ENCODE measurements around the gene COL27A1. TPM values are rescaled to one million over a fixed set of nuclear protein-coding genes. Genes with fewer than 3 reads are reported as not detected.

COL27A1 gene
- total and polyA plus RNA-seq, 9 of the 15 experiments (the other 6 are each of a cell fraction or from before 2014, with no cell fraction given): 0.07 TPM; not detected in 8

- WGBS (ENCODE audit: insufficient coverage, low coverage, missing lambda C conversion rate): 2% methylated on average over 23 of the region's 31 CpGs
- TF ChIP-seq POLR3G (IDR thresholded peaks at IDR 0.05; ENCODE audit: extremely low read depth, insufficient read length, insufficient replicate concordance) (no peak), PRMT5 (CRISPR knock-in tag; IDR thresholded peaks at IDR 0.05) (no peak), PTBP1 (IDR thresholded peaks at IDR 0.05; ENCODE audit: low read depth, low read length) (no peak), MXI1 (IDR thresholded peaks at IDR 0.05; ENCODE audit: low read depth, low read length) (no peak), SIRT6 (IDR thresholded peaks at IDR 0.05; ENCODE audit: low read depth, low read length) (no peak), HMGXB4 (CRISPR knock-in tag; IDR thresholded peaks at IDR 0.05) (no peak), ELF1 (tag; IDR thresholded peaks at IDR 0.05) (no peak), MED1 (CRISPR knock-in tag; IDR thresholded peaks at IDR 0.05; ENCODE audit: borderline replicate concordance) (no peak), ZNF707 (CRISPR knock-in tag; conservative IDR thresholded peaks at IDR 0.05) (no peak)
- H3K27ac ChIP-seq (ENCODE audit: extremely low read depth, low read depth, low read length): no peak overlapping the region
- H3K4me1 ChIP-seq (replicated peaks in 1 of 2; ENCODE audit: control insufficient read depth in 2 of 2, insufficient read depth in 2 of 2, low read length in 2 of 2): no peaks in the 10 kb centered on the region
- no peak overlapping the region for H3K9ac ChIP-seq (ENCODE audit: insufficient read depth in 1 of 2, low read depth in 2 of 2, low read length in 2 of 2)
- no peak overlapping the region for H3K4me2 ChIP-seq (ENCODE audit: insufficient read depth, low read length)
- DNase-seq (ENCODE audit: extremely low read depth in 1 of 4, low spot score in 3 of 4): no peak
- no TSS peak for BruUV-seq (replicated peaks)
- H3K9me3 ChIP-seq (replicated peaks; ENCODE audit: control insufficient read depth, insufficient read depth, low read depth, low read length): no peaks in the 10 kb centered on the region
- H3K36me3 ChIP-seq (ENCODE audit: control insufficient read depth, insufficient read depth, low read length): no peaks in the 10 kb centered on the region
- H3K9me1 ChIP-seq (ENCODE audit: control insufficient read depth, insufficient read depth, low read length): no peaks in the 10 kb centered on the region
- H2AFZ ChIP-seq (ENCODE audit: low read depth, low read length): no peak overlapping the region
- POLR2A ChIA-PET: no interaction called here
- no peak for FAIRE-seq
- peaks cover 4 to 52% of the 10 kb centered on the region in 2 experiments; a peak in 3 of 5 replicates for H3K27me3 ChIP-seq (ENCODE audit: control insufficient read depth in 2 of 2, insufficient read depth in 2 of 2, low read length in 2 of 2)
- CTCF ChIA-PET (ENCODE audit: low intra/inter-chr PET ratio): no interaction called here
- ATAC-seq: no peak
- no peak overlapping the region for H3K4me3 ChIP-seq
- H3K79me2 ChIP-seq (ENCODE audit: control insufficient read depth, insufficient read depth, low read length): no peaks in the 10 kb centered on the region
- in situ Hi-C loops (cut with MboI) (no loop called here), intact Hi-C loops (cut with micrococcal nuclease) (no loop called here)
- peaks cover 3% of the 10 kb centered on the region for H4K20me1 ChIP-seq (replicated peaks; ENCODE audit: control insufficient read depth, insufficient read depth, low read length)
These were observed 145.8 kb downstream of the COL27A1 start for GRCh38 chr9:114300846-114301797.

Measured in K562 (cell line).